Activated CD4-positive, alpha-beta memory T cell treated with anti-CD3 and anti-CD28 coated beads for 36 hours (primary cell): ENCODE measurements around the gene OR10H2. TPM values are rescaled to one million over a fixed set of nuclear protein-coding genes. Genes with fewer than 3 reads are reported as not detected.
A peak's percentile ranks its signal among the peaks of the same experiment; 100 is the strongest.
"Not testable (repeated sequence)": the region's sequence is repeated elsewhere in the genome, so short reads cannot be mapped to it uniquely, and the experiment has no call there.

ENCODE experiments used
- CTCF ChIA-PET: fragments of 350-600 bp; sonication (Branson Sonifier 250); formaldehyde crosslinking; loops from one replicate; lab custom pipeline; 2021; ENCODE audit warnings: antibody characterized with exemption, inconsistent platforms; lab: Charles Lee
- POLR2A ChIA-PET: fragments of 350-600 bp; sonication (Branson Sonifier 250); formaldehyde crosslinking; loops from one replicate; lab custom pipeline; 2021; ENCODE audit warnings: antibody characterized with exemption; lab: Charles Lee
- DNase-seq: peaks from one replicate; pipeline ENCODE4 v3.0.0-alpha.2; 2020
- H3K27ac Mint-ChIP-seq: one replicate; pipeline ENCODE4 v1.8.0; 2021; ENCODE audit warnings: mixed read lengths
- H3K27me3 Mint-ChIP-seq: one replicate; pipeline ENCODE4 v1.8.0; 2021; ENCODE audit warnings: mixed read lengths
- H3K36me3 Mint-ChIP-seq: one replicate; pipeline ENCODE4 v1.8.0; 2021; ENCODE audit warnings: mixed read lengths
- H3K4me1 Mint-ChIP-seq: one replicate; pipeline ENCODE4 v1.8.0; 2021; ENCODE audit warnings: low read depth, mixed read lengths
- H3K4me3 Mint-ChIP-seq: one replicate; pipeline ENCODE4 v1.8.0; 2021; ENCODE audit warnings: mild to moderate bottlenecking, mixed read lengths
- H3K9me3 Mint-ChIP-seq: one replicate; pipeline ENCODE4 v1.8.0; 2021; ENCODE audit warnings: mixed read lengths
- intact Hi-C: fragments of 100-400 bp; cut with micrococcal nuclease; formaldehyde crosslinking; loops from one replicate; pipeline ENCODE4 v1.15.1; 2023
- total RNA-seq, 2 experiments: library from RNA; stranded (reverse); gene quantifications; one replicate each; pipeline ENCODE4 v1.2.3, GENCODE V29; 2021

Gene OR10H2, protein sequence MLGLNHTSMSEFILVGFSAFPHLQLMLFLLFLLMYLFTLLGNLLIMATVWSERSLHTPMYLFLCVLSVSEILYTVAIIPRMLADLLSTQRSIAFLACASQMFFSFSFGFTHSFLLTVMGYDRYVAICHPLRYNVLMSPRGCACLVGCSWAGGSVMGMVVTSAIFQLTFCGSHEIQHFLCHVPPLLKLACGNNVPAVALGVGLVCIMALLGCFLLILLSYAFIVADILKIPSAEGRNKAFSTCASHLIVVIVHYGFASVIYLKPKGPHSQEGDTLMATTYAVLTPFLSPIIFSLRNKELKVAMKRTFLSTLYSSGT
- not detected for total RNA-seq

DNA sequence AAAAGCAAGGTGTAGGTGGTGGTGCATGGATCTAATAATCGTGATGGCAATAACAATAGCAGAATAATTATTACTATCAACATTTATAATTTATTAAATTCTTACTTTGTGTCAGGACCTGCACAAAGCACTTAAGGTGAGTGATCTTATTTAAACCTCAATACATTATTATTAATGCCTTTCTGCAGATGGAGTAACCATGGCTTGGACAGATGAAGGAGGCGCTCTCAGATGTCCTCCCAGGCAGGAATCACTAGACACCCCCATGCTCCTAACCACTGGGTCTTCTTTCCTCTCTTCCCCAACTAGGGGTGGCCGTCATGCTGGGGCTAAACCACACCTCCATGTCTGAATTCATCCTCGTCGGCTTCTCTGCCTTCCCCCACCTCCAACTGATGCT lies at the start of gene OR10H2:
TSS of gene OR10H2 (plus strand) at position 301 of the 400 bp plus-strand sequence. CDS start at position 321, 20 bp downstream.
- Mint-ChIP-seq H3K4me1 (no peaks in the 10 kb centered on the region), H3K9me3 (peaks cover 4% of the 10 kb centered on the region), H3K4me3 (no peak within 1 kb of the TSS), H3K36me3 (peaks cover 1% of the 10 kb centered on the region), H3K27ac (no peak within 1 kb of the TSS), H3K27me3 (peaks cover 33% of the 10 kb centered on the region)
- intact Hi-C loops, result no loop called here
- no peak for DNase-seq
- CTCF ChIA-PET, result no interaction called here
- POLR2A ChIA-PET, result no interaction called here

DNA sequence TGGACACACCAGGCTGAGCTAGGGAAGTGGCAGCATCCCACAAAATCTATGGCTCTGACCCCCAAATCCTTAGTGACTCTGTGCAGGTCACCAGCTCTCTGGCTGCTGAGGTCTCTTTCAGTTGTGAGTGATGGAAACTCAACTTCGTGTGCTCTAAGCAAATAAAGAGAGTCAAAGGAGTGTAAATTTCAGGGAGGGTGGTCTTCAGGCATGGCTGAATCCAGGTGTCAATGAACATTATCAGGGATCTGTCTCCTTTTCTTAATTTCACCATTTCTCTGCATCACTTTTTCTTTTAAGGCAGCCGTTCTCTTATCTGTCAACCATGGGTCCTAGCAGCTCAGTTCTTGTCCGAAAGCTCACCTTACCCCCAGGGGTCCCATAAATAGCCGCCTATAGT lies 48.7 kb upstream of the OR10H2 start:
- ChIA-PET CTCF (no interaction called here), POLR2A (no interaction called here)
- intact Hi-C loops, result no loop called here
- Mint-ChIP-seq H3K4me3 (no peak overlapping the region), H3K9me3 (peaks cover 8% of the 10 kb centered on the region), H3K4me1 (peaks cover 5% of the 10 kb centered on the region), H3K36me3 (no peaks in the 10 kb centered on the region), H3K27ac (no peak overlapping the region), H3K27me3 (peaks cover 8% of the 10 kb centered on the region)
- DNase-seq, result no peak

DNA sequence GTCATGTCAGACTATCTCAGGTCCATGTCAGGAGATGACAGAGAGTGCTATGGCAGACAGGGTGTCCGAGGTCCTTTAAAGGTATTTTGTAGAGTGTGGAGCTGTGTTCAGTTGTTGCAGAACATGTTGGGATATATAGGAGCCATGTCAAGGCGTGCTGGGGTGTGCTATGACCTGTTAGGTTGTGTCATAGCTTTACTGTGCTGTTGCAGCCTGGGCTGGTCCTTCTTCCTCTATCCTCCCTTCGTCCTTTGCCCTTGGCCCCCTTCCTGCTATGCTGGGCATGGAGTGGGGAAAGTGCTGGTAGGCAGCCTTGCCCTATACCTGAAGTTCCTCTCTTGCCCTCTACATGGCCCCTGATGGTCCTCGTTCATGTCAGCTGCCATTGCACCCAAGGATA lies 48.0 kb upstream of the OR10H2 start:
- DNase-seq, H3K27ac Mint-ChIP-seq, H3K4me1 Mint-ChIP-seq, H3K36me3 Mint-ChIP-seq, H3K9me3 Mint-ChIP-seq, POLR2A ChIA-PET, CTCF ChIA-PET, H3K4me3 Mint-ChIP-seq, intact Hi-C loops: not testable (repeated sequence)
- peaks cover 10% of the 10 kb centered on the region for H3K27me3 Mint-ChIP-seq

DNA sequence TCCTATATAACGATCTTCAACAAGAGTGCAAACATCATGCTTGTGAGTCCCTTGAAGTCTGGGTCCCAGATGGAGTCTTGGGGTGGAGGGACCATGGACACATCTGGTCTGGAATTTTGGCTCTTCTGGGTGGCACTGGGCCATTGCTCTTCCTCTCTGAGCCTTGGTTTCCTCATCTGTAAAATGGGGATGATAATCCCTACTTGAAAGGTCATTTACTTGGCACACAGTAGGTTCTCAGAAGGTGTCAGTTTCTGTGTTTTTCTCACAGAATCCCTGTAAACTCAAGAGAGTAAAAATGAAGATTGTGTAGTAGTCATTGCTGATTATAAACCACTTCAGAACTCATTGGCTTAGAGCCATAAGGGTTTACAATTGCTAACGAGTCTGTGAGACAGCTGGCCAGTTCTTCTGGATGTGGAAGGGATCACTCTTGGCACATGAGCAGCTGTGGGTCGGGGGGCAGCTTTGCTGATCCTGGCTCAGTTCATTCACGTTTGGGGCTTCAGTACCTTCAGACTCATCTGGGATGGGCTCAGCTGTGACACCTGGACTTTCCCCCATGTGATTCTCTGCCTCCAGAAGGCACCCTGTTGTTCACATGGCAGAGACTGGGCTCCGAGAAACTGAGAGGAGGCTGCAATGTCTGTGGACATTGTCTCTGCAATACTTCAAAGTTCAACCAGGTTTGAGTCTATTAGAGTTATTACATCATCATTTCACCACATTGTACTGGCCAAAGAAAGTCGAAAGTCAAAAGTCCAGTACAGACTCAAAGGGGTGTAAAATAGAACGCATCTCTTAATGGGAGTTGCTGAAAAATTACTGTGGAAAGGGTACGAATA lies 47.1 kb upstream of the OR10H2 start:
- peaks cover 8% of the 10 kb centered on the region for H3K9me3 Mint-ChIP-seq
- ChIA-PET CTCF (no interaction called here), POLR2A (no interaction called here)
- intact Hi-C loops, result no loop called here
- H3K27me3 Mint-ChIP-seq, result peaks cover 11% of the 10 kb centered on the region
- H3K4me3 Mint-ChIP-seq, result no peak overlapping the region
- H3K27ac Mint-ChIP-seq, result no peak overlapping the region
- DNase-seq, result no peak
- no peaks in the 10 kb centered on the region for H3K4me1 Mint-ChIP-seq
- H3K36me3 Mint-ChIP-seq, result no peaks in the 10 kb centered on the region

DNA sequence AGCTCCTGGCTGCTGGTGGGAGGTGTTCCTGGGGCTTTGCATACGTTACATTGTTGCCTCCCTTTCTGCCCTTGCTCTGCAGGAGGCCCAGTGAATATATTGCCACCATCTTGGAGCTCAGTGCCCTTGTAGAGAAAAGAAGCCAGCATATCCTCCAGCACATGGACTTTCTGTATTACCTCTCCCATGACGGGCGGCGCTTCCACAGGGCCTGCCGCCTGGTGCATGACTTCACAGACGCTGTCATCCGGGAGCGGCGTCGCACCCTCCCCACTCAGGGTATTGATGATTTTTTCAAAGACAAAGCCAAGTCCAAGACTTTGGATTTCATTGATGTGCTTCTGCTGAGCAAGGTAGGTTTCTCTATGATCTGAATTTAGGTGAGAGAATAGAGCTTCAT lies 44.4 kb upstream of the OR10H2 start:
- CTCF ChIA-PET, result no interaction called here
- POLR2A ChIA-PET, result no interaction called here

DNA sequence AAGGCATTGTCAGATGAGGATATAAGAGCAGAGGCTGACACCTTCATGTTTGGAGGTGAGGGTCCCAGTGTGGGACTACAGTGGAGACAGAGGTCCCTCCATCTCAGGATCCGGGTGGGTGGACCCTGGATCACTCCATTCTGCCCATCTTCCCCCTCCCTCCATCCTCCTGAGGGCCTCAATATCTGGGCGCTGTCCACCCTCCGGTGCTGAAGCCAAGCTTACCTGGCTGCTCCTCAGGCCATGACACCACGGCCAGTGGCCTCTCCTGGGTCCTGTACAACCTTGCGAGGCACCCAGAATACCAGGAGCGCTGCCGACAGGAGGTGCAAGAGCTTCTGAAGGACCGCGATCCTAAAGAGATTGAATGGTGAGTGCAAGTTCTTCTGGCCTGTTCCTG lies 43.0 kb upstream of the OR10H2 start:
- intact Hi-C loops, result no loop called here
- H3K4me1 Mint-ChIP-seq, result no peaks in the 10 kb centered on the region
- peak; percentile 28 for DNase-seq
- POLR2A ChIA-PET, result no interaction called here
- peaks cover 13% of the 10 kb centered on the region for H3K27me3 Mint-ChIP-seq
- no peak overlapping the region for H3K4me3 Mint-ChIP-seq
- H3K9me3 Mint-ChIP-seq, result peaks cover 13% of the 10 kb centered on the region
- CTCF ChIA-PET, result interaction anchor here (0.6 kb wide), 1 partner anchor 78 kb away, joined by 3 read pairs; no protein-coding TSS in a partner anchor
- H3K36me3 Mint-ChIP-seq, result peaks cover 2% of the 10 kb centered on the region
- H3K27ac Mint-ChIP-seq, result no peak overlapping the region

More for the DNA sequence above, 44.4 kb upstream of the OR10H2 start:
- no peak for DNase-seq
- H3K4me1 Mint-ChIP-seq, result no peaks in the 10 kb centered on the region
- no peak overlapping the region for H3K4me3 Mint-ChIP-seq
- no peak overlapping the region for H3K27ac Mint-ChIP-seq
- peaks cover 13% of the 10 kb centered on the region for H3K27me3 Mint-ChIP-seq
- intact Hi-C loops, result no loop called here
- peaks cover 4% of the 10 kb centered on the region for H3K9me3 Mint-ChIP-seq
- H3K36me3 Mint-ChIP-seq, result peaks cover 2% of the 10 kb centered on the region

DNA sequence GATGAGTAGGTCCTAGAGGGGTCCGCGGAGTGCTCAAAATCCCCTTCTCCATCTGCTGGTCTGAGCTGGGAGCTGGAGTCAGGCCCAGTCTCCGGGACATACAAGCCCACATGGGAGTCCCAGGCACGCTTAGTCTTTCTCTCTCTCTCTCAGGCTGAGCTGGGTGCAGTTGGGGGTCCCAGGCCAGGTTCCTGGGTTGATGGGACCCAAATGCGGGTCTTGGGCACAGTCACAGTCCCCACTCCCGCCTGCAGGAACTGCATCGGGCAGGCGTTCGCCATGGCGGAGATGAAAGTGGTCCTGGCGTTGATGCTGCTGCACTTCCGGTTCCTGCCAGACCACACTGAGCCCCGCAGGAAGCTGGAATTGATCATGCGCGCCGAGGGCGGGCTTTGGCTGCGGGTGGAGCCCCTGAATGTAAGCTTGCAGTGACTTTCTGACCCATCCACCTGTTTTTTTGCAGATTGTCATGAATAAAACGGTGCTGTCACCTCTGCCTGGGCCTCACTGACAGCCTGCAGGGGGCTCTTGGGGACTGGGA lies 31.1 kb upstream of the OR10H2 start:
- CTCF ChIA-PET, result no interaction called here
- H3K4me1 Mint-ChIP-seq, result no peaks in the 10 kb centered on the region
- DNase-seq, result no peak
- POLR2A ChIA-PET, result no interaction called here
- H3K27me3 Mint-ChIP-seq, result peaks cover 11% of the 10 kb centered on the region
- H3K9me3 Mint-ChIP-seq, result no peaks in the 10 kb centered on the region
- no peak overlapping the region for H3K27ac Mint-ChIP-seq
- intact Hi-C loops, result no loop called here
- no peaks in the 10 kb centered on the region for H3K36me3 Mint-ChIP-seq
- no peak overlapping the region for H3K4me3 Mint-ChIP-seq

DNA sequence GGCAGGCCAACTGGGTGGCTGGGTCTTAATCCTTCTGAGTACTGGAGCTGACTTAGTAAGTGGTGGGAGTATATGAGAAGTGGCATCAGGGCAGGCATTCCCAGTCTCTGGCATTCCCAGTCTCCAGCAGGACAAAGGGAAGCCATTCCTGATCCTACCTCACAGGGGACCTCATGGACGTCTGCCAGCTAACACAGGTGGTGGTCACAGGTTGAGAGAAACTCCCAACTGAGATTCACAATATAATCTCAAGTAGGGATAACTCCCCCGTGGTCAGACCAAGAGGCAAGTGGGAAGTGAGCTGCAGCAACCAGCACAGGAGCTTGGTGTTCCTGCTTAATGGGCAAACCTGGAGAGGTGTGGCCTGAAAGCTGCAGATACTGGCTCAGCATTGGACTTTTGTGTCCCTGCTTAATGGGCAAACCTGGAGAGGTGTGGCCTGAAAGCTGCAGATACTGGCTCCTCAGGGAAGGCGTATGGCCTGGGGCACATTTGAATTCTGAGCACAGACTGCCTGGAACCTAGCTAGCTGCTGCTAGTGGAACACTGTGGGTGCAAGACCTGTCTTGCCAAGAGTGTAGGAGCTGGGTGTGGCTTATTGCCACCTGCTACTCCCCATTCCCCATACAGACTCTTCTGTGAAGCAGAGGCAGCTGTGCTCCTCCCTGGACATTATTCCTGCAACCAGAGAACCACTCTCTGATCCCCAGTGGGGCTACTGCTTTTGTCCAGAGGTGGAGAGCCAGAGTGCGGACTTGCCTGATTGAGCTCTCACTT lies 25.9 kb upstream of the OR10H2 start:
- POLR2A ChIA-PET, result no interaction called here
- no peaks in the 10 kb centered on the region for H3K4me1 Mint-ChIP-seq
- H3K27ac Mint-ChIP-seq, result no peak overlapping the region
- DNase-seq, result no peak
- H3K4me3 Mint-ChIP-seq, result no peak overlapping the region
- peaks cover 4% of the 10 kb centered on the region for H3K9me3 Mint-ChIP-seq
- CTCF ChIA-PET, result interaction anchor here (1.2 kb wide), 1 partner anchor 72 kb away, joined by 5 read pairs; no protein-coding TSS in a partner anchor
- H3K27me3 Mint-ChIP-seq, result peaks cover 22% of the 10 kb centered on the region
- intact Hi-C loops, result no loop called here
- peaks cover 4% of the 10 kb centered on the region for H3K36me3 Mint-ChIP-seq

DNA sequence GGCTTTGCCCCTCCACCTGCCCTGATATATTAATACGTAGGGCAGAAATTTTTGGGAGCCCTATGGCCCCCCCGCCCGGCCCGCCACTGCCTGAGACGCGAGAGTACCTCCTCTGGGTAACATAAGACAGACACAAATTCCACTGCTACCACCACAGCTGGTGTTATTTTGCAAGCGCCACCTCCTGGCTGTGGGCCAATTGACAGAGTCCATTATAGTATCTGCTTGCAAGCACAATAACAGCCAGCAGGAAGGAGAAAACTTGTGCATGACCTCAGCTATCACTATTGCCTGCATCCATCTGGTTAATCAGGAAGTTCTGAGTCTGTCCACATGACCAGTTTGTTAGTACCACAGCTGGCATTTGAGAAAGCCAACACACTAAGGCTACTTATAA lies 25.3 kb upstream of the OR10H2 start:
- CTCF ChIA-PET, result interaction anchor here (0.6 to 1.2 kb wide), 2 partner anchors 73 to 1420 kb away, joined by 3 to 5 read pairs; no protein-coding TSS in a partner anchor
- DNase-seq, result peak; percentile 33
- peaks cover 22% of the 10 kb centered on the region for H3K27me3 Mint-ChIP-seq

DNA sequence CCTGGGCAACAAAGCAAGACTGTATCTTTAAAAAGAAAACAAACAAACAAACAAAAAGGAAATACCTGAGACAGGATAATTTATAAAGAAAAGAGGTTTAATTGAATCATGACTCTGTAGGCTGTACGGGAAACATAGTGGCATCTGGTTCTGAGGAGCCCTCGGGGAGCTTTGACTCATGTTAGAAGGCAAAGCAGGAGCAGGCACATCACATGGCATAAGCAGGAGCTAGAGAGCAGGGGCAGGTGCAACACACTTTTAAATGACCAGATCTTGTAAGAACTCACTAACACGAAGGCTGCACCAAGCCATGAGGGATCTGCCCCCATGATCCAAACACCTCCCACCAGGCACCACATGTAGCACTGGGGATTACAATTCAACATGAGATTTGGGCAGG lies 13.2 kb upstream of the OR10H2 start:
- intact Hi-C loops, result no loop called here
- Mint-ChIP-seq H3K36me3 (no peaks in the 10 kb centered on the region), H3K4me3 (no peak overlapping the region), H3K27me3 (peaks cover 6% of the 10 kb centered on the region), H3K4me1 (no peaks in the 10 kb centered on the region), H3K27ac (no peak overlapping the region), H3K9me3 (no peaks in the 10 kb centered on the region)
- DNase-seq, result no peak
- ChIA-PET CTCF (no interaction called here), POLR2A (no interaction called here)

More for the DNA sequence above, 25.3 kb upstream of the OR10H2 start:
- H3K4me1 Mint-ChIP-seq, result no peaks in the 10 kb centered on the region
- no peak overlapping the region for H3K4me3 Mint-ChIP-seq
- H3K36me3 Mint-ChIP-seq, result peaks cover 4% of the 10 kb centered on the region
- POLR2A ChIA-PET, result no interaction called here
- H3K27ac Mint-ChIP-seq, result no peak overlapping the region
- intact Hi-C loops, result no loop called here
- H3K9me3 Mint-ChIP-seq, result peaks cover 4% of the 10 kb centered on the region

DNA sequence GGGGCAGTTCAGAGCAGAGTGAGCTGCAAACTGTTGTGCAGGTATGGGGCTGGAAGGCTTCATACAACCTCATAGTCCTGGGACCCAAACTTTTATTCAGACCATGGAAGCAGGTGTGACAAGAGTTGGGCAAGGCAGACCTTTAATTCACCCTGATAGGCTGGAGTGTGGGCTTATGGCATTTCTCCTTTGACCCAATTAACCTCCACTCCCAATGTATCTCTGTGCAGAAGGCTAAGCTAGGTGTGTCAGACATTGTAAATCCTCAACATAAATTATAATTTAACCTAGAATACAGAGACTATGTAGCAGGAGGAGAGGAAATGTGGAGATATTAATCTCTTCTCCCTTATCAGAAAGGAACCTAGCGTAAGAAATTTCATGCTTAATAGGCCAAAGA lies 12.2 kb upstream of the OR10H2 start:
- Mint-ChIP-seq H3K9me3 (no peaks in the 10 kb centered on the region), H3K4me1 (no peaks in the 10 kb centered on the region), H3K4me3 (no peak overlapping the region), H3K27me3 (peaks cover 9% of the 10 kb centered on the region), H3K36me3 (no peaks in the 10 kb centered on the region), H3K27ac (no peak overlapping the region)
- CTCF ChIA-PET, result no interaction called here
- DNase-seq, result no peak
- intact Hi-C loops, result no loop called here
- POLR2A ChIA-PET, result no interaction called here

DNA sequence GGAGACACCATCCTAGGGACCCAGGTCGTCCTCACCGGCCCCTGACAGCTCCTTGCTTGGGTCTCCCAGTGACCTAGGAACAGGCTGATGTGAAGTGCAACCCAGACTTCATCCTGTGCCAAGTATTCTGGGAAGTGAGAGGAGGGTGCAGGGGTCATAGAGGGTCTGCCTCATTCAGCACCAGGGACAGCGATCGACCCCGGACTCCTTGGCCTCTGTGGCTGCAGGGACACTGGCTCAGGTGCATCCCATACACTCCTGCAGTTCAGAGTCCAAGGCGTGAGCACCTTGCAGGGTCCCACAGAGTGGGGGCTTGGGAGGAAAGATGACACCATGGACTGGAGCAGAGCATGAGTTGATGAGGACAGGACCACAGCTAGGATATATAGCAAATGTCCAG lies 10.0 kb upstream of the OR10H2 start:
- Mint-ChIP-seq H3K9me3 (no peaks in the 10 kb centered on the region), H3K27me3 (peaks cover 17% of the 10 kb centered on the region), H3K36me3 (no peaks in the 10 kb centered on the region), H3K4me3 (no peak overlapping the region), H3K4me1 (no peaks in the 10 kb centered on the region), H3K27ac (no peak overlapping the region)
- intact Hi-C loops, result no loop called here
- CTCF ChIA-PET, result no interaction called here
- POLR2A ChIA-PET, result no interaction called here
- DNase-seq, result no peak
